OCI-LY7 (cell line): ENCODE data around the gene ZNRF3. TPM values are rescaled to one million over a fixed set of nuclear protein-coding genes. Genes with fewer than 3 reads are reported as not detected.

ENCODE experiments used
- BruUV-seq: library from RNA; stranded (reverse); fragments of 400-500 nt; replicated peaks from 2 replicates; lab custom pipeline; 2021; lab: Mats Ljungman, UMichigan
- CTCF ChIA-PET: fragments of 300-600 bp; sonication (Branson Sonifier 250); formaldehyde crosslinking; loops from one replicate; lab custom pipeline; 2022; ENCODE audit warnings: antibody characterized with exemption; ENCODE audit not compliant: unreplicated experiment; lab: Charles Lee
- POLR2A ChIA-PET: fragments of 300-600 bp; sonication (Branson Sonifier 250); formaldehyde crosslinking; loops from one replicate; lab custom pipeline; 2022; ENCODE audit warnings: antibody characterized with exemption; lab: Charles Lee
- DNase-seq: peaks from one replicate; pipeline ENCODE4 v3.0.0-alpha.2; 2015; ENCODE audit warnings: low spot score
- H2AFZ ChIP-seq: fragments of 200-600 bp; sonication (generic), shearing (Covaris generic); 2 replicates; pipeline ENCODE4 v1.6.1; 2014; ENCODE audit warnings: mild to moderate bottlenecking, antibody characterized with exemption, low read length, moderate library complexity
- H3K27ac ChIP-seq: fragments of 200-600 bp; sonication (generic); 2 replicates; pipeline ENCODE4 v1.5.1; 2014; ENCODE audit warnings: mixed run types, low read depth, mild to moderate bottlenecking, moderate library complexity, low read length, inconsistent platforms; ENCODE audit not compliant: poor library complexity, severe bottlenecking
- H3K36me3 ChIP-seq: fragments of 200-600 bp; sonication (generic); 2 replicates; pipeline ENCODE4 v1.6.1; 2014; ENCODE audit warnings: mild to moderate bottlenecking, antibody characterized with exemption, low read length, moderate library complexity, mixed read lengths; ENCODE audit not compliant: insufficient read depth
- H3K4me1 ChIP-seq: fragments of 200-600 bp; sonication (generic); 2 replicates; pipeline ENCODE4 v1.5.1; 2014; ENCODE audit warnings: mild to moderate bottlenecking, low read length; ENCODE audit not compliant: insufficient read depth, poor library complexity, severe bottlenecking
- H3K4me2 ChIP-seq: fragments of 200-600 bp; sonication (generic); 2 replicates; pipeline ENCODE4 v1.6.1; 2014; ENCODE audit warnings: mild to moderate bottlenecking, low read length
- H3K4me3 ChIP-seq: fragments of 200-600 bp; sonication (generic); 2 replicates; pipeline ENCODE4 v1.5.1; 2014; ENCODE audit warnings: mild to moderate bottlenecking, low read depth, low read length; ENCODE audit not compliant: poor library complexity, severe bottlenecking
- H3K79me2 ChIP-seq: fragments of 200-600 bp; sonication (generic); 2 replicates; pipeline ENCODE4 v1.6.1; 2016; ENCODE audit warnings: low read depth, mild to moderate bottlenecking, low read length, moderate library complexity, mixed read lengths; ENCODE audit not compliant: insufficient read depth
- H3K9me2 ChIP-seq: fragments of 200-600 bp; sonication (generic); 2 replicates; pipeline ENCODE4 v1.6.1; 2016; ENCODE audit warnings: mild to moderate bottlenecking, low read length, mixed read lengths; ENCODE audit not compliant: insufficient read depth
- H3K9me3 ChIP-seq: fragments of 200-600 bp; sonication (generic); 2 replicates; pipeline ENCODE4 v1.6.1; 2014; ENCODE audit warnings: mild to moderate bottlenecking, mixed run types, low read length, mixed read lengths
- H4K20me1 ChIP-seq: fragments of 200-600 bp; sonication (generic); 2 replicates; pipeline ENCODE4 v1.6.1; 2014; ENCODE audit warnings: mild to moderate bottlenecking, antibody characterized with exemption, low read length, moderate library complexity, mixed read lengths; ENCODE audit not compliant: insufficient read depth
- CTCF ChIP-seq: fragments of 200-600 bp; sonication (generic); conservative IDR thresholded peaks from 2 replicates; pipeline ENCODE4 v1.5.1; 2014; ENCODE audit warnings: mild to moderate bottlenecking, antibody characterized with exemption, low read length, moderate library complexity, mixed read lengths
- EZH2phosphoT487 ChIP-seq: fragments of 200-600 bp; sonication (generic); IDR thresholded peaks from 2 replicates; pipeline ENCODE4 v1.6.1; 2018; ENCODE audit warnings: low read depth, borderline replicate concordance, mild to moderate bottlenecking, mixed run types, antibody characterized with exemption, low read length, moderate library complexity, mixed read lengths
- intact Hi-C: fragments of 100-400 bp; cut with micrococcal nuclease; formaldehyde crosslinking; loops from one replicate; pipeline ENCODE4 v1.10.0; 2022; ENCODE audit not compliant: unreplicated experiment
- total RNA-seq, 2 experiments: library from RNA; depleted of rRNA in 1 of 2; stranded (reverse); fragments of >200 nt in 1 of 2; shearing (Covaris generic) in 1 of 2; gene quantifications; 2 replicates each; pipeline ENCODE4 v1.2.3, GENCODE V29; 2014 to 2022

ZNRF3 gene
- total RNA-seq, 2 experiments from 2014 or later = 3.6 to 3.9 TPM

- Histone ChIP-seq H3K4me1 (peaks cover 7% of the 10 kb centered on the region), H3K27ac (no peak overlapping the region), H3K9me3 (no peaks in the 10 kb centered on the region), H3K36me3 (no peaks in the 10 kb centered on the region), H3K79me2 (no peaks in the 10 kb centered on the region), H3K4me3 (no peak overlapping the region), H4K20me1 (no peaks in the 10 kb centered on the region), H2AFZ (no peak overlapping the region), H3K4me2 (no peak overlapping the region), H3K9me2 (no peaks in the 10 kb centered on the region)
- TF ChIP-seq EZH2phosphoT487 = no peak
- no peak for TF ChIP-seq CTCF
- intact Hi-C loops = no loop called here
- DNase-seq = no peak
- ChIA-PET POLR2A (interaction anchor here (1.0 kb wide), 1 partner anchor 15 kb away, joined by 3 read pairs; no protein-coding TSS in a partner anchor), CTCF (interaction anchor here (0.5 kb wide), 1 partner anchor 53 kb away, joined by 4 read pairs; no protein-coding TSS in a partner anchor)
- no TSS peak for BruUV-seq
Measured at GRCh38 chr22:28903729-28904128, 20.4 kb downstream of the ZNRF3 start.

- H3K79me2 ChIP-seq = no peaks in the 10 kb centered on the region
- H4K20me1 ChIP-seq = no peaks in the 10 kb centered on the region
- H3K9me3 ChIP-seq = no peaks in the 10 kb centered on the region
- TF ChIP-seq EZH2phosphoT487 (no peak), CTCF (no peak)
- POLR2A ChIA-PET = interaction anchor here (0.9 to 1.0 kb wide), 2 partner anchors 15 to 60 kb away, joined by 3 read pairs; no protein-coding TSS in a partner anchor
- CTCF ChIA-PET = interaction anchor here (0.5 kb wide), 1 partner anchor 52 kb away, joined by 4 read pairs; no protein-coding TSS in a partner anchor
- no peak overlapping the region for H3K27ac ChIP-seq
- no TSS peak for BruUV-seq
- no peaks in the 10 kb centered on the region for H3K9me2 ChIP-seq
- H3K4me1 ChIP-seq = peaks cover 1% of the 10 kb centered on the region
- DNase-seq = no peak
- H3K4me3 ChIP-seq = no peak overlapping the region
- intact Hi-C loops = no loop called here
- no peaks in the 10 kb centered on the region for H3K36me3 ChIP-seq
- H3K4me2 ChIP-seq = no peak overlapping the region
- no peak overlapping the region for H2AFZ ChIP-seq
Measured at GRCh38 chr22:28904211-28904896, 21.0 kb downstream of the ZNRF3 start.

- POLR2A ChIA-PET = interaction anchor here (0.6 to 0.9 kb wide), 5 partner anchors 20 to 748 kb away, joined by 3 read pairs; no protein-coding TSS in a partner anchor
- Histone ChIP-seq H4K20me1 (no peaks in the 10 kb centered on the region), H3K9me3 (no peaks in the 10 kb centered on the region), H3K4me1 (no peaks in the 10 kb centered on the region), H3K79me2 (no peaks in the 10 kb centered on the region), H3K27ac (no peak overlapping the region), H3K36me3 (no peaks in the 10 kb centered on the region), H3K4me2 (no peak overlapping the region), H2AFZ (no peak overlapping the region), H3K9me2 (no peaks in the 10 kb centered on the region), H3K4me3 (no peak overlapping the region)
- no TSS peak for BruUV-seq
- CTCF ChIA-PET = no interaction called here
- intact Hi-C loops = no loop called here
- no peak for DNase-seq
- TF ChIP-seq EZH2phosphoT487 (no peak), CTCF (no peak)
Measured at GRCh38 chr22:28905256-28905832, 22.0 kb downstream of the ZNRF3 start.
